Measurements from ENCODE around the gene SUPT16H.

- TF ChIP-seq EZH2 (IDR thresholded peaks at IDR 0.05) (no peak), EZH2phosphoT487 (IDR thresholded peaks at IDR 0.05) (no peak)
Observed at GRCh38 chr14:21334202-21334906, 49.5 kb downstream of the SUPT16H start.

All from neural progenitor cell (in vitro differentiated cells).